ENCODE data around the gene HYCC1. TPM values are rescaled to one million over a fixed set of nuclear protein-coding genes. Genes with fewer than 3 reads are reported as not detected.

HYCC1 gene
- total RNA-seq, 1 experiment from 2014 or later, result 28.2 TPM

GRCh38 chr7:23001610-23002009 lies 12.3 kb downstream of the HYCC1 start:
- 0 out of 2 replicates have a peak, but pooled peaks cover 5% of the 10 kb centered on the region for H3K9me2 ChIP-seq (ENCODE audit: insufficient read depth)
- no peak overlapping the region for H3K4me3 ChIP-seq
- CTCF ChIA-PET, result no interaction called here
- H3K4me2 ChIP-seq, result no peak overlapping the region
- H3K36me3 ChIP-seq (ENCODE audit: low read depth), result no peaks in the 10 kb centered on the region
- no peaks in the 10 kb centered on the region for H4K20me1 ChIP-seq (ENCODE audit: insufficient read depth)
- H2AFZ ChIP-seq, result no peak overlapping the region
- TF ChIP-seq EZH2 (IDR thresholded peaks at IDR 0.05; ENCODE audit: low read depth), result no peak
- TF ChIP-seq, protein P1, sequence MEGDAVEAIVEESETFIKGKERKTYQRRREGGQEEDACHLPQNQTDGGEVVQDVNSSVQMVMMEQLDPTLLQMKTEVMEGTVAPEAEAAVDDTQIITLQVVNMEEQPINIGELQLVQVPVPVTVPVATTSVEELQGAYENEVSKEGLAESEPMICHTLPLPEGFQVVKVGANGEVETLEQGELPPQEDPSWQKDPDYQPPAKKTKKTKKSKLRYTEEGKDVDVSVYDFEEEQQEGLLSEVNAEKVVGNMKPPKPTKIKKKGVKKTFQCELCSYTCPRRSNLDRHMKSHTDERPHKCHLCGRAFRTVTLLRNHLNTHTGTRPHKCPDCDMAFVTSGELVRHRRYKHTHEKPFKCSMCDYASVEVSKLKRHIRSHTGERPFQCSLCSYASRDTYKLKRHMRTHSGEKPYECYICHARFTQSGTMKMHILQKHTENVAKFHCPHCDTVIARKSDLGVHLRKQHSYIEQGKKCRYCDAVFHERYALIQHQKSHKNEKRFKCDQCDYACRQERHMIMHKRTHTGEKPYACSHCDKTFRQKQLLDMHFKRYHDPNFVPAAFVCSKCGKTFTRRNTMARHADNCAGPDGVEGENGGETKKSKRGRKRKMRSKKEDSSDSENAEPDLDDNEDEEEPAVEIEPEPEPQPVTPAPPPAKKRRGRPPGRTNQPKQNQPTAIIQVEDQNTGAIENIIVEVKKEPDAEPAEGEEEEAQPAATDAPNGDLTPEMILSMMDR (conservative IDR thresholded peaks at IDR 0.05), result no peak
- intact Hi-C loops (cut with micrococcal nuclease; ENCODE audit: unreplicated experiment), result no loop called here
- H3K4me1 ChIP-seq (replicated peaks; ENCODE audit: insufficient read depth), result no peaks in the 10 kb centered on the region
- H3K27me3 ChIP-seq (ENCODE audit: insufficient read depth, low read depth), result no peaks in the 10 kb centered on the region
- no peak overlapping the region for H3K27ac ChIP-seq
- no TSS peak for BruUV-seq (replicated peaks)
- no peak for DNase-seq
- POLR2A ChIA-PET (ENCODE audit: unreplicated experiment), result no interaction called here
- no peaks in the 10 kb centered on the region for H3K9me3 ChIP-seq (ENCODE audit: insufficient read depth, low read depth)
- H3F3A ChIP-seq (ENCODE audit: insufficient read depth, low read depth), result no peaks in the 10 kb centered on the region
- no peaks in the 10 kb centered on the region for H3K79me2 ChIP-seq (ENCODE audit: low read depth)

DNA sequence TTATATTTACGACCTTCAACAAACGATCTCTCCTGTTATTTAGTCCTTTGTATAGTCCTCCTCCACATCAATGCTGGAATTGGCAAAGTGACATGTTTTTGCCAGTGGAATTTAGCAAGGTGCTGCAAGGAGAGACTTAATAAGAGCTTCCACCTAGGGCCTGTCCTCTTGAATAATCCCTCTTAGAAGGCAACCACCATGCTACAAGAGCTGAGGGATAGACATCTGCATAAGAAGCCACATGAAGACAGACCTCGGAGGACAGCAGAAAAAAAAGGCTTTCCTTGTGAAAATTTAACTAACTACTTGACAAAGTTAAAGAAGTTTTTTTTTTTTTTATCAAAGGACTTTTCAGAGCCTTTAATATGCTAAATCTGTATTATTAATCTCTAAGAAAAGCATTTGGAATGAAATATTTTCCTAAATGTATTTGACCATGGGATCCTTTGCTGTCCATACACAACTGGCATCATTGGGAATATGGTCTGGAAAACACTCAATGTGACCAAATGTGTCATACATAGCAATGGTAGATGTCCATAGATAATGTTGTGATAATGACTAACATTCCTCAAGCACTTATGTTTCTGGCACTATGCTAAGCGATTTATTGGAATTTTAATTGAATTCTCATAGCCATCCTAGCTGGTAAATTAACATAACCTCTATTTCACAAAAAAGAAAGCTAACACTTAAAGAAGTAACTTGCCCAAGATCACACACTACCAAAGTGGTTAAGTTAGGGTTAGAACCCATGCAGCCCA lies 13.2 kb downstream of the HYCC1 start:
- no peak overlapping the region for H2AFZ ChIP-seq
- intact Hi-C loops (cut with micrococcal nuclease; ENCODE audit: unreplicated experiment), result no loop called here
- no peaks in the 10 kb centered on the region for H3K79me2 ChIP-seq (ENCODE audit: low read depth)
- H4K20me1 ChIP-seq (ENCODE audit: insufficient read depth), result no peaks in the 10 kb centered on the region
- TF ChIP-seq, protein P1 (conservative IDR thresholded peaks at IDR 0.05), result no peak
- no peak for TF ChIP-seq EZH2 (IDR thresholded peaks at IDR 0.05; ENCODE audit: low read depth)
- POLR2A ChIA-PET (ENCODE audit: unreplicated experiment), result no interaction called here
- no peak for DNase-seq
- H3F3A ChIP-seq (ENCODE audit: insufficient read depth, low read depth), result no peaks in the 10 kb centered on the region
- no peaks in the 10 kb centered on the region for H3K27me3 ChIP-seq (ENCODE audit: insufficient read depth, low read depth)
- no peak overlapping the region for H3K27ac ChIP-seq
- no peaks in the 10 kb centered on the region for H3K9me3 ChIP-seq (ENCODE audit: insufficient read depth, low read depth)
- CTCF ChIA-PET, result no interaction called here
- H3K36me3 ChIP-seq (ENCODE audit: low read depth), result no peaks in the 10 kb centered on the region
- H3K4me2 ChIP-seq, result no peak overlapping the region
- 0 out of 2 replicates have a peak, but pooled peaks cover 5% of the 10 kb centered on the region for H3K9me2 ChIP-seq (ENCODE audit: insufficient read depth)
- no TSS peak for BruUV-seq (replicated peaks)
- no peaks in the 10 kb centered on the region for H3K4me1 ChIP-seq (replicated peaks; ENCODE audit: insufficient read depth)
- H3K4me3 ChIP-seq, result no peak overlapping the region

GRCh38 chr7:22998519-22998896 lies 15.4 kb downstream of the HYCC1 start:
- H3K36me3 ChIP-seq (ENCODE audit: low read depth), result no peaks in the 10 kb centered on the region
- H3K79me2 ChIP-seq (ENCODE audit: low read depth), result no peaks in the 10 kb centered on the region
- no peak for DNase-seq
- no peaks in the 10 kb centered on the region for H3K27me3 ChIP-seq (ENCODE audit: insufficient read depth, low read depth)
- H3K9me2 ChIP-seq (ENCODE audit: insufficient read depth), result 0 out of 2 replicates have a peak, but pooled peaks cover 5% of the 10 kb centered on the region
- TF ChIP-seq, protein P1 (conservative IDR thresholded peaks at IDR 0.05), result no peak
- no peak for TF ChIP-seq EZH2 (IDR thresholded peaks at IDR 0.05; ENCODE audit: low read depth)
- H3F3A ChIP-seq (ENCODE audit: insufficient read depth, low read depth), result no peaks in the 10 kb centered on the region
- POLR2A ChIA-PET (ENCODE audit: unreplicated experiment), result no interaction called here
- H3K4me3 ChIP-seq, result no peak overlapping the region
- intact Hi-C loops (cut with micrococcal nuclease; ENCODE audit: unreplicated experiment), result no loop called here
- no TSS peak for BruUV-seq (replicated peaks)
- no peak overlapping the region for H3K4me2 ChIP-seq
- no peak overlapping the region for H3K27ac ChIP-seq
- CTCF ChIA-PET, result no interaction called here
- H3K4me1 ChIP-seq (replicated peaks; ENCODE audit: insufficient read depth), result no peaks in the 10 kb centered on the region
- no peaks in the 10 kb centered on the region for H4K20me1 ChIP-seq (ENCODE audit: insufficient read depth)
- H3K9me3 ChIP-seq (ENCODE audit: insufficient read depth, low read depth), result no peaks in the 10 kb centered on the region
- no peak overlapping the region for H2AFZ ChIP-seq

Data from PC-9 (cell line).